GM12801 (cell line): Measurements from ENCODE around the gene LSM14A.

ENCODE experiments used
- CTCF ChIP-seq: IDR thresholded peaks from one replicate; pipeline ENCODE4 v1.5.1; 2011; ENCODE audit warnings: control low read depth; ENCODE audit not compliant: insufficient read length; ENCODE audit errors: extremely low read depth

Gene LSM14A

GRCh38 chr19:34173193-34173956 lies 1.1 kb downstream of the LSM14A start:
- TF ChIP-seq CTCF, result no peak

- TF ChIP-seq CTCF, result no peak
Observed at GRCh38 chr19:34176581-34176980, 4.3 kb downstream of the LSM14A start.

- TF ChIP-seq CTCF, result no peak
Observed at GRCh38 chr19:34178274-34178610, 5.9 kb downstream of the LSM14A start.

- TF ChIP-seq CTCF, result no peak
Observed at GRCh38 chr19:34179066-34179465, 6.8 kb downstream of the LSM14A start.

GRCh38 chr19:34180273-34180672 lies 8.0 kb downstream of the LSM14A start:
- no peak for TF ChIP-seq CTCF

- no peak for TF ChIP-seq CTCF
Observed at GRCh38 chr19:34180709-34181108, 8.4 kb downstream of the LSM14A start.

GRCh38 chr19:34181111-34181864 lies 9.0 kb downstream of the LSM14A start:
- TF ChIP-seq CTCF, result no peak
